Osteoblast (primary cell): Measurements from ENCODE around the gene LORICRIN. TPM values are rescaled to one million over a fixed set of nuclear protein-coding genes. Genes with fewer than 3 reads are reported as not detected.

Source experiments
- DNase-seq: peaks from one replicate; pipeline ENCODE4 v3.0.0; 2011; ENCODE audit warnings: low spot score, mixed read lengths; ENCODE audit not compliant: insufficient read length; ENCODE audit errors: missing footprints
- H2AFZ ChIP-seq: 2 replicates; pipeline ENCODE4 v1.6.0; 2011; ENCODE audit warnings: mild to moderate bottlenecking, low read length
- H3K27ac ChIP-seq: 2 replicates; pipeline ENCODE4 v1.5.1; 2011; ENCODE audit warnings: mild to moderate bottlenecking, low read depth, low read length, moderate library complexity
- H3K27me3 ChIP-seq: 2 replicates; pipeline ENCODE4 v1.6.0; 2012; ENCODE audit warnings: mild to moderate bottlenecking, control low read depth, inconsistent platforms, low read length, moderate library complexity; ENCODE audit not compliant: insufficient read depth
- H3K36me3 ChIP-seq: 2 replicates; pipeline ENCODE4 v1.5.1; 2011; ENCODE audit warnings: mild to moderate bottlenecking, low read length, control low read depth, moderate library complexity; ENCODE audit not compliant: insufficient read depth
- H3K4me1 ChIP-seq: 2 replicates; pipeline ENCODE4 v1.5.1; 2011; ENCODE audit warnings: mild to moderate bottlenecking, low read length, control low read depth, moderate library complexity; ENCODE audit not compliant: insufficient read depth
- H3K4me2 ChIP-seq: 2 replicates; pipeline ENCODE4 v1.6.0; 2011; ENCODE audit warnings: mild to moderate bottlenecking, low read length; ENCODE audit not compliant: insufficient read depth
- H3K4me3 ChIP-seq: fragments of 200-600 bp; sonication (generic); 3 replicates; pipeline ENCODE4 v1.5.1; 2012; ENCODE audit warnings: mild to moderate bottlenecking, low read length, inconsistent platforms; ENCODE audit not compliant: insufficient read depth
- H3K79me2 ChIP-seq: 2 replicates; pipeline ENCODE4 v1.6.0; 2012; ENCODE audit warnings: mild to moderate bottlenecking, low read length, control low read depth, inconsistent platforms; ENCODE audit not compliant: insufficient read depth
- H3K9me3 ChIP-seq: 2 replicates; pipeline ENCODE4 v1.5.1; 2011; ENCODE audit warnings: low read depth, low read length, control low read depth
- H4K20me1 ChIP-seq: 2 replicates; pipeline ENCODE4 v1.6.0; 2012; ENCODE audit warnings: mild to moderate bottlenecking, low read length, control low read depth; ENCODE audit not compliant: insufficient read depth
- total RNA-seq: library from RNA; depleted of rRNA; stranded (reverse); fragments of >200 nt; gene quantifications from 2 replicates; pipeline ENCODE4 v1.2.3, GENCODE V29; 2012
- TF ChIP-seq, protein P1 (sequence below): IDR thresholded peaks from 2 replicates; pipeline ENCODE4 v1.5.1; 2011; ENCODE audit warnings: mild to moderate bottlenecking, low read depth, low read length, moderate library complexity; ENCODE audit errors: extremely low read depth

LORICRIN gene
- total RNA-seq, 1 donor: not detected

DNA sequence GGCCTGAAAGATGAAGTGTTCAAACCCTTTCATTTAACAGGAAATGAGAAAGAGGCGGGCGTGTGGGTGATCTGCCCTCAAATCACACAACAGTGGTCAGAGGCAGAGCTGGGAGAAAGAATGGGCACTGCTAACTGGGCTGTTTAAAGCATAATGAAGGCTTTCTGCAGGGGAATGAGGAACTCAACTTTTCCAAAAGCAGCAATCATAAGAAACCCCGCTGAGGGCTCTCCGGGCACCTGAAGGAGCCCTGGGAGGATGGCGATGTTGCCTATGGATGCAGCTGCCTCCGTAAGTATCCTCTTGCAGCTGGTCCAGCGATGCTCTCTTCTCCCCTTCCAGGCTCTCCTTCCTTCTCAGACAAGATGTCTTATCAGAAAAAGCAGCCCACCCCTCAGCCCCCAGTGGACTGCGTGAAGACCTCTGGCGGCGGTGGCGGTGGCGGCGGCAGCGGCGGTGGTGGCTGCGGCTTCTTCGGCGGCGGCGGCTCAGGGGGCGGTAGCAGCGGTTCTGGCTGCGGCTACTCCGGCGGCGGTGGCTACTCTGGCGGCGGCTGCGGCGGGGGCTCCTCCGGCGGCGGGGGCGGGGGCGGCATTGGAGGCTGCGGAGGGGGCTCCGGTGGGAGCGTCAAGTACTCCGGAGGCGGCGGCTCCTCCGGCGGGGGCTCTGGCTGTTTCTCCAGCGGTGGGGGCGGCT, 1.2 kb downstream of the LORICRIN start:
- DNase-seq: peak; percentile 79

DNA sequence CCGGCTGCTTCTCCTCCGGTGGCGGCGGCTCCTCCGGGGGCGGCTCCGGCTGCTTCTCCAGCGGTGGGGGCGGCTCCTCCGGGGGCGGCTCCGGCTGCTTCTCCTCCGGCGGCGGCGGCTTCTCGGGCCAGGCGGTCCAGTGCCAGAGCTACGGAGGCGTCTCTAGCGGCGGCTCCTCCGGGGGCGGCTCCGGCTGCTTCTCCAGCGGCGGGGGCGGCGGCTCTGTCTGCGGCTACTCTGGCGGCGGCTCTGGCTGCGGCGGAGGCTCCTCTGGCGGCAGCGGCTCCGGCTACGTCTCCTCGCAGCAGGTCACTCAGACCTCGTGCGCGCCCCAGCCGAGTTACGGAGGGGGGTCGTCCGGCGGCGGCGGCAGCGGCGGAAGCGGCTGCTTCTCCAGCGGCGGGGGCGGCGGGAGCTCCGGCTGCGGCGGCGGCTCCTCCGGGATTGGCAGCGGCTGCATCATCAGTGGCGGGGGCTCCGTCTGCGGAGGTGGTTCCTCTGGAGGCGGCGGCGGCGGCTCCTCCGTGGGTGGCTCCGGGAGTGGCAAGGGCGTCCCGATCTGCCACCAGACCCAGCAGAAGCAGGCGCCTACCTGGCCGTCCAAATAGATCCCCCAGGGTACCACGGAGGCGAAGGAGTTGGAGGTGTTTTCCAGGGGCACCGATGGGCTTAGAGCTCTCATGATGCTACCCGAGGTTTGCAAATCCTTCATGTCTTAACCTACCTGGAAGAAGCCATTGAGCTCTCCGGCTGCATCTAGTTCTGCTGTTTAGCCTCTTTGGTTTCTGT, 2.0 kb downstream of the LORICRIN start:
- DNase-seq: peak; percentile 78
- Histone ChIP-seq H3K4me1 (peaks cover 7% of the 10 kb centered on the region), H3K36me3 (no peaks in the 10 kb centered on the region), H2AFZ (no peak overlapping the region), H3K79me2 (no peaks in the 10 kb centered on the region), H3K4me2 (peak overlapping the region; percentile 56), H3K9me3 (no peaks in the 10 kb centered on the region), H3K4me3 (peak overlapping the region; percentile 49), H3K27ac (no peak overlapping the region), H4K20me1 (no peaks in the 10 kb centered on the region), H3K27me3 (peaks cover 42% of the 10 kb centered on the region)
- TF ChIP-seq, protein P1, sequence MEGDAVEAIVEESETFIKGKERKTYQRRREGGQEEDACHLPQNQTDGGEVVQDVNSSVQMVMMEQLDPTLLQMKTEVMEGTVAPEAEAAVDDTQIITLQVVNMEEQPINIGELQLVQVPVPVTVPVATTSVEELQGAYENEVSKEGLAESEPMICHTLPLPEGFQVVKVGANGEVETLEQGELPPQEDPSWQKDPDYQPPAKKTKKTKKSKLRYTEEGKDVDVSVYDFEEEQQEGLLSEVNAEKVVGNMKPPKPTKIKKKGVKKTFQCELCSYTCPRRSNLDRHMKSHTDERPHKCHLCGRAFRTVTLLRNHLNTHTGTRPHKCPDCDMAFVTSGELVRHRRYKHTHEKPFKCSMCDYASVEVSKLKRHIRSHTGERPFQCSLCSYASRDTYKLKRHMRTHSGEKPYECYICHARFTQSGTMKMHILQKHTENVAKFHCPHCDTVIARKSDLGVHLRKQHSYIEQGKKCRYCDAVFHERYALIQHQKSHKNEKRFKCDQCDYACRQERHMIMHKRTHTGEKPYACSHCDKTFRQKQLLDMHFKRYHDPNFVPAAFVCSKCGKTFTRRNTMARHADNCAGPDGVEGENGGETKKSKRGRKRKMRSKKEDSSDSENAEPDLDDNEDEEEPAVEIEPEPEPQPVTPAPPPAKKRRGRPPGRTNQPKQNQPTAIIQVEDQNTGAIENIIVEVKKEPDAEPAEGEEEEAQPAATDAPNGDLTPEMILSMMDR: no peak

More for the DNA sequence above, 1.2 kb downstream of the LORICRIN start:
- H3K79me2 ChIP-seq: no peaks in the 10 kb centered on the region
- no peak overlapping the region for H3K27ac ChIP-seq
- H3K4me2 ChIP-seq: peak overlapping the region; percentile 56
- H2AFZ ChIP-seq: no peak overlapping the region
- H3K4me1 ChIP-seq: peaks cover 7% of the 10 kb centered on the region
- TF ChIP-seq, protein P1: no peak
- H4K20me1 ChIP-seq: no peaks in the 10 kb centered on the region
- H3K36me3 ChIP-seq: no peaks in the 10 kb centered on the region
- no peaks in the 10 kb centered on the region for H3K9me3 ChIP-seq
- H3K27me3 ChIP-seq: peaks cover 42% of the 10 kb centered on the region
- no peak overlapping the region for H3K4me3 ChIP-seq

DNA sequence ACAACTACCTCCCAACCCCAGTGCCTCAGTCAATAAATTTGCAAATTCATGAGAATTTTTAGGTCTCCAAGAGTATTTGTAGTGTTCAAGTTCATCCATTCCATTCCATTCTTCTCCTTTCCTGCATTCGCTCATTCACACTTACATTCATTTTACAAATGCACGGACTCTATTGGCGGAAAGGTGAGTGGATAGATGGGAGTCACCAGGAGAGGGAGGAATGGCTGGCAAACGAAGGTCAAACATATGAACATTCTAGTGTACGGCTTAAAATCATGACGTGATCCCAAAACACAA, 2.5 kb downstream of the LORICRIN start:
- Histone ChIP-seq H3K79me2 (no peaks in the 10 kb centered on the region), H3K27me3 (peaks cover 42% of the 10 kb centered on the region), H3K27ac (no peak overlapping the region), H3K4me1 (peaks cover 7% of the 10 kb centered on the region), H2AFZ (no peak overlapping the region), H3K36me3 (no peaks in the 10 kb centered on the region), H3K4me2 (peak overlapping the region; percentile 56), H4K20me1 (no peaks in the 10 kb centered on the region), H3K4me3 (no peak overlapping the region), H3K9me3 (no peaks in the 10 kb centered on the region)
- TF ChIP-seq, protein P1: no peak
- no peak for DNase-seq

DNA sequence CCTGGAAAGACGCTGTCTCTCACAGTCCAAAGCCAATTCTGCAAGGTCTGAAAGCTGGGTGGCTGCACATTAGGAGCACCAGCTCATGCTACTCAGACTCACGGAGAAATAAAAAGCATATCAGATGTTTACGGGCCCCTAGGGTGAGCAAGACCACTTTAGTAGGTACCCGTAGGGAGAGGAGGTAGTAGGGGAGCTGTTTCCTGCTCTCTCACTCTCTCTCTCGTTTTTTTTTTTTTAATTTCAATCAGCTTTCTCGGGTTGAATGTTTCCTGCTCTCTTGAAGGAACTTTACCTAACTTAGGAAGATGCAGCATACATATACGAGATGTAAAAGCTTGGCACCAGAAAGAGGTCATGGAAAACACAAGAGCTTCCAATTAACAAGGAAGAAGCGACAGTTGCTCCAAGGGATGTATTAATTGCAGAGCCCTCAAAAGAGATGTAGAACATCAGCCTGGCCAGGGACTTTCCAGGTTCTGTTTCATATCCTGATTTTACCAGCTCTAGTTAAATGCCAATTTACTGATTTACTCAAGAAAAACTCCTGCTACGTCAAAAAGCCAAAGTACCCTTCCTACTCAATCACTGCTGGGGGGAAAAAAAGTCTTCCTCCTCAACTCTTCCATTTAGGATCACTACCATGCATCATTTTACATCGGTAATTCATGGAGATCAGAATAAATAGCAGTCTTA, 3.1 kb downstream of the LORICRIN start:
- no peaks in the 10 kb centered on the region for H3K79me2 ChIP-seq
- no peaks in the 10 kb centered on the region for H3K9me3 ChIP-seq
- no peak overlapping the region for H3K4me2 ChIP-seq
- H3K27me3 ChIP-seq: peaks cover 42% of the 10 kb centered on the region
- H3K27ac ChIP-seq: no peak overlapping the region
- peaks cover 7% of the 10 kb centered on the region for H3K4me1 ChIP-seq
- no peaks in the 10 kb centered on the region for H4K20me1 ChIP-seq
- H3K36me3 ChIP-seq: no peaks in the 10 kb centered on the region
- no peak for DNase-seq
- TF ChIP-seq, protein P1: no peak
- H2AFZ ChIP-seq: no peak overlapping the region
- no peak overlapping the region for H3K4me3 ChIP-seq
